K562 (cell line): ENCODE results near the gene FTH1. TPM values are rescaled to one million over a fixed set of nuclear protein-coding genes. Genes with fewer than 3 reads are reported as not detected.

Experiments
- ATAC-seq: fragments of 200-7000 bp; cut with Tn5 transposase; 3 replicates; pipeline ENCODE4 v1.9.1; 2020; ENCODE audit warnings: moderate library complexity
- BruUV-seq: library from RNA; stranded (reverse); fragments of 400-500 nt; replicated peaks from 2 replicates; lab custom pipeline; 2021; lab: Mats Ljungman, UMichigan
- CTCF ChIA-PET: fragments of 300-600 bp; formaldehyde crosslinking; extraction: SDS; loops from one replicate; lab custom pipeline; 2021; ENCODE audit warnings: low intra/inter-chr PET ratio; lab: Yijun Ruan, JAX
- POLR2A ChIA-PET: fragments of 300-600, 350-650 bp; sonication (Branson Sonifier 250); formaldehyde crosslinking; extraction: SDS; loops from one replicate; lab custom pipeline; 2021; ENCODE audit warnings: antibody characterized with exemption, inconsistent platforms; lab: Yijun Ruan, JAX
- DNase-seq, 4 experiments: peaks; one replicate each; pipeline versions ENCODE4 v3.0.0 to v3.0.0-alpha.2; 2011 to 2018; ENCODE audit warnings: low spot score in 3 of 4, mixed read lengths in 3 of 4; ENCODE audit errors: extremely low read depth in 1 of 4
- FAIRE-seq: peaks from 2 replicates; lab custom pipeline; 2011; peaks lifted over from hg19 to GRCh38; lab: Jason Lieb, UNC
- H2AFZ ChIP-seq: 2 replicates; pipeline ENCODE4 v1.6.0; 2011; ENCODE audit warnings: low read depth, low read length, control low read depth, inconsistent platforms
- H3K27ac ChIP-seq: fragments of 200-600 bp; 3 replicates; pipeline ENCODE4 v1.8.0; 2011; ENCODE audit warnings: low read depth, mild to moderate bottlenecking, control low read depth, inconsistent platforms, low read length, moderate library complexity, mixed read lengths; ENCODE audit errors: extremely low read depth
- H3K27me3 ChIP-seq, 2 experiments: fragments of 300-600 bp in 1 of 2; 2 replicates in 1 of 2; 3 replicates in 1 of 2; pipeline versions ENCODE4 v1.6.0 to v1.8.0; 2011; ENCODE audit warnings: inconsistent platforms in 2 of 2, low read length in 2 of 2, mild to moderate bottlenecking in 1 of 2, mixed read lengths in 1 of 2, moderate library complexity in 1 of 2; ENCODE audit not compliant: control insufficient read depth in 2 of 2, insufficient read depth in 2 of 2
- H3K36me3 ChIP-seq: fragments of 300-600 bp; 3 replicates; pipeline ENCODE4 v1.8.0; 2011; ENCODE audit warnings: mild to moderate bottlenecking, low read length, inconsistent platforms; ENCODE audit not compliant: control insufficient read depth, insufficient read depth
- H3K4me1 ChIP-seq, 2 experiments: fragments of 200-600 bp in 1 of 2; replicated peaks in 1 of 2; 2 replicates in 1 of 2; 3 replicates in 1 of 2; pipeline versions ENCODE4 v1.5.1 to v1.8.0; 2011; ENCODE audit warnings: inconsistent platforms in 2 of 2, low read length in 2 of 2, mild to moderate bottlenecking in 1 of 2, mixed read lengths in 1 of 2, moderate library complexity in 1 of 2; ENCODE audit not compliant: control insufficient read depth in 2 of 2, insufficient read depth in 2 of 2
- H3K4me2 ChIP-seq: 2 replicates; pipeline ENCODE4 v1.6.1; 2011; ENCODE audit warnings: low read length, control low read depth, inconsistent platforms, mixed read lengths; ENCODE audit not compliant: insufficient read depth
- H3K4me3 ChIP-seq: fragments of 200-600 bp; sonication (generic), shearing (Covaris generic); 2 replicates; pipeline ENCODE4 v1.5.1; 2016; ENCODE audit warnings: control low read depth, inconsistent platforms
- H3K79me2 ChIP-seq: fragments of 200-600 bp; 3 replicates; pipeline ENCODE4 v1.8.0; 2011; ENCODE audit warnings: low read length, inconsistent platforms; ENCODE audit not compliant: control insufficient read depth, insufficient read depth
- H3K9ac ChIP-seq, 2 experiments: 2 replicates each; pipeline versions ENCODE4 v1.6.0 to v1.6.1; 2011; ENCODE audit warnings: low read depth in 2 of 2, low read length in 2 of 2, control low read depth in 1 of 2, inconsistent platforms in 1 of 2, mild to moderate bottlenecking in 1 of 2, mixed read lengths in 1 of 2; ENCODE audit not compliant: insufficient read depth in 1 of 2
- H3K9me1 ChIP-seq: one replicate; pipeline ENCODE4 v1.6.0; 2011; ENCODE audit warnings: inconsistent platforms, mild to moderate bottlenecking, low read length, moderate library complexity; ENCODE audit not compliant: control insufficient read depth, insufficient read depth
- H3K9me3 ChIP-seq: replicated peaks from 2 replicates; pipeline ENCODE4 v1.5.1; 2011; ENCODE audit warnings: low read depth, low read length, inconsistent platforms; ENCODE audit not compliant: control insufficient read depth, insufficient read depth
- H4K20me1 ChIP-seq: replicated peaks from 2 replicates; pipeline ENCODE4 v1.6.1; 2011; ENCODE audit warnings: low read length, inconsistent platforms, mixed read lengths; ENCODE audit not compliant: control insufficient read depth, insufficient read depth
- ARHGAP35 ChIP-seq: fragments of 450-650 bp; IDR thresholded peaks from 2 replicates; pipeline ENCODE4 v1.6.1; 2018; ENCODE audit not compliant: partially characterized antibody
- BRD4 ChIP-seq: fragments of 200-600 bp; sonication (generic); IDR thresholded peaks from 2 replicates; pipeline ENCODE4 v1.6.1; 2017; ENCODE audit warnings: inconsistent platforms
- HDAC2 ChIP-seq: fragments of 450-650 bp; IDR thresholded peaks from 2 replicates; pipeline ENCODE4 v1.6.1; 2016; ENCODE audit warnings: mild to moderate bottlenecking
- HDAC6 ChIP-seq: IDR thresholded peaks from 2 replicates; pipeline ENCODE4 v1.6.1; 2012; ENCODE audit warnings: low read depth, mild to moderate bottlenecking, control low read depth, inconsistent platforms, low read length, moderate library complexity
- HNRNPH1 ChIP-seq: fragments of 200-400 bp; formaldehyde crosslinking; optimal IDR thresholded peaks from 2 replicates; pipeline ENCODE3; 2017; ENCODE audit warnings: low read depth, mild to moderate bottlenecking, low read length, moderate library complexity
- MYC ChIP-seq, 2 experiments: fragments of 250-450 bp in 1 of 2; sonication (Bioruptor Pico) in 1 of 2; IDR thresholded peaks; 2 replicates each; pipeline versions ENCODE4 v1.5.1 to v1.6.1; 2012 to 2021; ENCODE audit warnings: low read depth in 2 of 2, borderline replicate concordance in 1 of 2, improper control_type of control experiment in 1 of 2, low read length in 1 of 2, mild to moderate bottlenecking in 1 of 2, moderate library complexity in 1 of 2
- NFRKB ChIP-seq: fragments of 450-650 bp; IDR thresholded peaks from 2 replicates; pipeline ENCODE4 v1.6.1; 2016; ENCODE audit warnings: low read depth
- NFXL1 ChIP-seq: fragments of 450-650 bp; formaldehyde crosslinking; IDR thresholded peaks from 2 replicates; pipeline ENCODE4 v1.4.0; 2021; ENCODE audit warnings: mild to moderate bottlenecking
- SIN3B ChIP-seq: fragments of 450-650 bp; IDR thresholded peaks from 2 replicates; pipeline ENCODE4 v1.6.1; 2017; ENCODE audit warnings: low read depth, mild to moderate bottlenecking, moderate library complexity
- SMAD2 ChIP-seq: fragments of 150-350 bp; IDR thresholded peaks from 2 replicates; pipeline ENCODE4 v1.6.1; 2014; ENCODE audit warnings: low read depth, mild to moderate bottlenecking, low read length
- STAT5B ChIP-seq: fragments of 250-450 bp; sonication (Bioruptor Pico); IDR thresholded peaks from 2 replicates; pipeline ENCODE4 v1.8.0; 2021; ENCODE audit warnings: mild to moderate bottlenecking, inconsistent platforms
- TEAD4 ChIP-seq, 2 experiments: sonication (generic) in 1 of 2; formaldehyde crosslinking in 1 of 2; IDR thresholded peaks; 2 replicates each; pipeline versions ENCODE4 v1.6.1 to v1.8.0; 2012 to 2022; ENCODE audit warnings: borderline replicate concordance in 1 of 2, inconsistent platforms in 1 of 2, low read length in 1 of 2, mild to moderate bottlenecking in 1 of 2, missing genetic modification reagents in 1 of 2
- ZNF146 ChIP-seq: IDR thresholded peaks from one replicate; pipeline ENCODE4 v1.6.1; 2018; ENCODE audit warnings: missing compliant biosample characterization; ENCODE audit not compliant: unreplicated experiment
- ZNF280B ChIP-seq: fragments of 250-450 bp; sonication (Bioruptor Pico); IDR thresholded peaks from 2 replicates; pipeline ENCODE4 v1.5.1; 2021; ENCODE audit warnings: mild to moderate bottlenecking
- ZNF311 ChIP-seq: fragments of 250-450 bp; sonication (Bioruptor Pico); IDR thresholded peaks from 2 replicates; pipeline ENCODE4 v1.4.0; 2020; ENCODE audit warnings: mild to moderate bottlenecking, moderate library complexity
- ZNF324 ChIP-seq: fragments of 250-450 bp; sonication (Bioruptor Pico); IDR thresholded peaks from 2 replicates; pipeline ENCODE4 v1.4.0; 2020; ENCODE audit warnings: mild to moderate bottlenecking
- ZNF436 ChIP-seq: fragments of 250-450, 450-650 bp; sonication (Bioruptor Pico); formaldehyde crosslinking; IDR thresholded peaks from 2 replicates; pipeline ENCODE4 v1.7.0; 2020; ENCODE audit warnings: mild to moderate bottlenecking
- ZNF551 ChIP-seq: fragments of 250-450 bp; sonication (Bioruptor Pico); IDR thresholded peaks from 2 replicates; pipeline ENCODE4 v1.5.0; 2021; ENCODE audit warnings: mild to moderate bottlenecking, moderate library complexity
- WGBS: fragments of 100-300 bp; shearing (Covaris generic); methylation state at CpG from one replicate; pipeline ENCODE4 v1.1.6; 2016; ENCODE audit warnings: low coverage, mixed read lengths; ENCODE audit not compliant: insufficient coverage; ENCODE audit errors: missing lambda C conversion rate; 5-methylcytosine and 5-hydroxymethylcytosine counted together
- in situ Hi-C: fragments of 300-500 bp; cut with MboI; formaldehyde crosslinking; loops from 4 replicates; pipeline ENCODE4 v1.15.0; 2018; ENCODE audit warnings: inconsistent platforms, mixed read lengths
- intact Hi-C: fragments of 100-400 bp; cut with micrococcal nuclease; formaldehyde crosslinking; loops from 2 replicates; pipeline ENCODE4 v1.14.2; 2022
- polyA plus RNA-seq, 8 experiments: library from polyadenylated mRNA; depleted of rRNA in 4 of 8; stranded (reverse) in 5 of 8; unstranded in 3 of 8; fragments of >200 nt; fragmentation: Nextera tagmentation in 2 of 8; fragmentation: Illumina TruSeq in 1 of 8; extraction: Ambion mirVana in 2 of 8; extraction: Trizol in 1 of 8; gene quantifications; 2 replicates each; pipeline versions ENCODE4 v1.2.1 to v1.2.3, GENCODE V29; 2011 to 2014; ENCODE audit warnings: inconsistent platforms in 1 of 8, missing spikeins in 1 of 8
- total RNA-seq, 7 experiments: library from RNA; depleted of rRNA in 6 of 7; stranded (reverse); fragments of >200 nt in 6 of 7; fragmentation: Illumina TruSeq in 2 of 7; extraction: Trizol in 2 of 7; gene quantifications; 2 replicates each; pipeline versions ENCODE4 v1.2.1 to v1.2.3, GENCODE V29; 2011 to 2021; ENCODE audit warnings: low replicate concordance in 1 of 7
- TF ChIP-seq, protein P1 (sequence below): fragments of 450-650 bp; formaldehyde crosslinking; IDR thresholded peaks from 2 replicates; pipeline ENCODE4 v1.4.0; 2022; ENCODE audit warnings: missing genetic modification characterization
- TF ChIP-seq, protein P2 (sequence below): fragments of 250-450 bp; sonication (Bioruptor Pico); IDR thresholded peaks from 2 replicates; pipeline ENCODE4 v1.9.0; 2021; ENCODE audit warnings: mild to moderate bottlenecking

Gene FTH1
- total and polyA plus RNA-seq, 9 of the 15 experiments (the other 6 are each of a cell fraction or from before 2014, with no cell fraction given) = 370 to 3,146 (median 802) TPM

DNA sequence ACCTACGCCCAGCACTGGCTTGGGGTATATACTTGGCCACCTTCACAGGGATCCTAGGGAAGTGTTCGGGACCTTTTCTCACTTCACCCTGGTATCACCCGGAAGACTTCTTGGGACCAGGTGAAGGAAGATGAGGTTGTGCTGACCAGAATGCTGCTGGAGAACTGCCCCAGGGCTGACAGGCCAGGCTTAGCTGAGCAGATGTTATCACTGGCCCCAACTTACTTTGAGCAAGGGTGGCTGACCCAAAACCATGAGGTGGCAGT, 4.5 kb downstream of the FTH1 start:
- WGBS = 60% methylated on average over 3 of the region's 3 CpGs
- 0 out of 4 replicates have a peak overlapping the region, but pooled peaks of 1 of the 2 experiments have one; percentile 1 for H3K9ac ChIP-seq
- FAIRE-seq (peak; percentile 57), ATAC-seq (peak; percentile 45), DNase-seq (peak; percentile 46 to 68 (median 52))
- intact Hi-C loops = no loop called here
- peaks cover 46% of the 10 kb centered on the region for H3K79me2 ChIP-seq
- peaks cover 37 to 45% of the 10 kb centered on the region in 2 experiments for H3K4me1 ChIP-seq
- H2AFZ ChIP-seq = no peak overlapping the region
- H3K9me3 ChIP-seq = no peaks in the 10 kb centered on the region
- H3K27me3 ChIP-seq = no peaks in the 10 kb centered on the region
- POLR2A ChIA-PET = interaction anchor here (1.0 to 11.8 kb wide), 19 partner anchors 8 to 180 kb away, joined by 3 to 327 read pairs (median 8); partner anchors contain the start of genes BEST1, FEN1 and TMEM258
- CTCF ChIA-PET = no interaction called here
- peaks cover 6% of the 10 kb centered on the region for H3K9me1 ChIP-seq
- peaks cover 39% of the 10 kb centered on the region for H3K36me3 ChIP-seq
- BruUV-seq = no TSS peak
- in situ Hi-C loops = no loop called here
- peak overlapping the region; percentile 42; the same call in 2 of the 3 replicates for H3K27ac ChIP-seq
- H3K4me3 ChIP-seq = no peak overlapping the region
- no peak overlapping the region; the same call in 1 of the 2 replicates for H3K4me2 ChIP-seq
- peaks cover 43% of the 10 kb centered on the region for H4K20me1 ChIP-seq
- TF ChIP-seq ZNF436 = no peak
- TF ChIP-seq, protein P1, sequence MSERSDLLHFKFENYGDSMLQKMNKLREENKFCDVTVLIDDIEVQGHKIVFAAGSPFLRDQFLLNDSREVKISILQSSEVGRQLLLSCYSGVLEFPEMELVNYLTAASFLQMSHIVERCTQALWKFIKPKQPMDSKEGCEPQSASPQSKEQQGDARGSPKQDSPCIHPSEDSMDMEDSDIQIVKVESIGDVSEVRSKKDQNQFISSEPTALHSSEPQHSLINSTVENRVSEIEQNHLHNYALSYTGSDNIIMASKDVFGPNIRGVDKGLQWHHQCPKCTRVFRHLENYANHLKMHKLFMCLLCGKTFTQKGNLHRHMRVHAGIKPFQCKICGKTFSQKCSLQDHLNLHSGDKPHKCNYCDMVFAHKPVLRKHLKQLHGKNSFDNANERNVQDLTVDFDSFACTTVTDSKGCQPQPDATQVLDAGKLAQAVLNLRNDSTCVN (CRISPR knock-in tag) = peak; percentile 1; the same call in 1 of the 2 replicates
- TF ChIP-seq, protein P2, sequence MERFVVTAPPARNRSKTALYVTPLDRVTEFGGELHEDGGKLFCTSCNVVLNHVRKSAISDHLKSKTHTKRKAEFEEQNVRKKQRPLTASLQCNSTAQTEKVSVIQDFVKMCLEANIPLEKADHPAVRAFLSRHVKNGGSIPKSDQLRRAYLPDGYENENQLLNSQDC = peak; percentile 25; the same call in 1 of the 2 replicates
- 0 out of 2 replicates have a peak, but pooled peaks have one; percentile 7 for TF ChIP-seq TEAD4 (IDR thresholded peaks at IDR 0.05; ENCODE audit: low read length)
- no peak for TF ChIP-seq TEAD4 (CRISPR knock-in tag; IDR thresholded peaks at IDR 0.05; ENCODE audit: borderline replicate concordance)
- TF ChIP-seq HDAC6 = 0 out of 2 replicates have a peak, but pooled peaks have one; percentile 18
- no peak for TF ChIP-seq ARHGAP35
- no peak for TF ChIP-seq ZNF146
- no peak for TF ChIP-seq BRD4
- no peak; the same call in 1 of the 2 replicates for TF ChIP-seq ZNF280B (CRISPR knock-in tag)
- TF ChIP-seq SIN3B = no peak
- 0 out of 2 replicates have a peak, but pooled peaks have one; percentile 55 for TF ChIP-seq ZNF324 (CRISPR knock-in tag)
- TF ChIP-seq NFRKB = no peak
- no peak for TF ChIP-seq HNRNPH1
- TF ChIP-seq MYC (IDR thresholded peaks at IDR 0.05; ENCODE audit: low read depth, low read length) = no peak; the same call in none of the 2 replicates
- peak; percentile 18; the same call in 1 of the 2 replicates for TF ChIP-seq MYC (CRISPR knock-in tag; IDR thresholded peaks at IDR 0.05; ENCODE audit: borderline replicate concordance, low read depth)
- TF ChIP-seq NFXL1 (CRISPR knock-in tag) = peak; percentile 10; the same call in 1 of the 2 replicates
- no peak for TF ChIP-seq ZNF551 (CRISPR knock-in tag)
- no peak for TF ChIP-seq SMAD2
- TF ChIP-seq STAT5B (CRISPR knock-in tag) = no peak
- no peak for TF ChIP-seq HDAC2
- no peak for TF ChIP-seq ZNF311 (CRISPR knock-in tag)
